HG03066 (cell line): ENCODE measurements around the gene NEGR1.
A peak's percentile ranks its signal among the peaks of the same experiment; 100 is the strongest.

Experiments
- ATAC-seq: cut with Tn5 transposase; IDR thresholded peaks from one replicate; pipeline ENCODE4 v1.9.1; 2021; ENCODE audit warnings: low read depth; ENCODE audit not compliant: unreplicated experiment

NEGR1 gene

GRCh38 chr1:71882226-71882625 lies 400.1 kb downstream of the NEGR1 start:
- no peak for ATAC-seq

GRCh38 chr1:71881611-71882010 lies 400.7 kb downstream of the NEGR1 start:
- ATAC-seq, result no peak

GRCh38 chr1:71869326-71869725 lies 413.0 kb downstream of the NEGR1 start:
- no peak for ATAC-seq

DNA sequence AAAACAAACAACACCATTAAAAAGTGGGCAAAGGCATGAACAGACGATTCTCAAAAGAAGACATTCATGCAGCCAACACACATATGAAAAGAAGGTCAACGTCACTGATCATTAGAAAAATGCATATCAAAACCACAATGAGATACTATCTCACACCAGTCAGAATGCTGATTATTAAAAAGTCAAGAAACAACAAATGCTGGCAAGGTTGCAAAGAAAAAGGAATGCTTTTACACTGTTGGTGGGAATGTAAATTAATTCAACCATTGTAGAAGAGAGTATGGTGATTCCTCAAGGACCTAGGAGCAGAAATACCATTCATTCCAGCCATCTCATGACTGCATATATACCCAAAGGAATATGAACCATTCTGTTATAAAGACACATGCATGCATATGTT lies 419.6 kb downstream of the NEGR1 start:
- no peak for ATAC-seq

DNA sequence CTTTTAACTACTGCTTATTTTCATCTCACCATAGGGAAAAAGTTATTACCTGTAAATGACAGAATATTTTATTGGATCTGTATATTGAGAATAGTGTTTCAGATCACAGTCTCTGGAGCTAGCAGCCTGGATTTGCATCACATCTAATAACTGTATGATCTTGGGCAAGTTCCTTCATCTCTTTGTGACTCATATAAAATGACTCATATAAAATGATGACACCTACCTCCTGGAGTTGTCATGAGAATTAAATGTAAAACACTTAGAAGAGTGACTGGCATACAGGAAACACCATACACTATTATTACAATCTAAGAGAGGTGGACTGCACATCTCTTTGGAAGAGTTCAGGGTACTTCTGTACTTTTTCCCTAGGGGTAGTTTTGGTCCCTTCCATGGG lies 421.3 kb downstream of the NEGR1 start:
- ATAC-seq, result no peak

- ATAC-seq, result no peak
These were observed 422.5 kb downstream of the NEGR1 start for GRCh38 chr1:71859806-71860205.

- ATAC-seq, result no peak
These were observed 424.5 kb downstream of the NEGR1 start for GRCh38 chr1:71857862-71858261.

- no peak for ATAC-seq
These were observed 429.0 kb downstream of the NEGR1 start for GRCh38 chr1:71853360-71853759.

DNA sequence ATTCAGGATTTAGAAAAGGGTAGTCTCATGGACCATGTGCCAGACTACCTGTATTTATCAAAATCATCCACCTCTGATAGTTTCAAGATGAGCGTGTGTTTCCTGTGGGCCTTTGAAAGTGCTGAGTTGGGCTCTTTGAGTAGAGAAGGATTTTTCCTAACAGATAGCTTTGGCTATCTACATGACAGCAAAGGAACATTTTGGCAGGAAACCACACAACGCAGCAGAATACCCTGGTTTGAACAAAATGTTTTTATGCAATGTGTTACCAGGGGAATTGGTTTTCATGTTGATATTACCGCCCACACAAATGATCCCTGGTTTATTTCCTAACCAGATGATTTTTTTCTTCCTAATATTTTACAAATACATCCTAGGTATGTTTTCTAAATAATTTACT lies 431.4 kb downstream of the NEGR1 start:
- no peak for ATAC-seq

- ATAC-seq, result no peak
These were observed 431.8 kb downstream of the NEGR1 start for GRCh38 chr1:71850515-71850914.

- ATAC-seq, result no peak
These were observed 439.3 kb downstream of the NEGR1 start for GRCh38 chr1:71843012-71843411.

DNA sequence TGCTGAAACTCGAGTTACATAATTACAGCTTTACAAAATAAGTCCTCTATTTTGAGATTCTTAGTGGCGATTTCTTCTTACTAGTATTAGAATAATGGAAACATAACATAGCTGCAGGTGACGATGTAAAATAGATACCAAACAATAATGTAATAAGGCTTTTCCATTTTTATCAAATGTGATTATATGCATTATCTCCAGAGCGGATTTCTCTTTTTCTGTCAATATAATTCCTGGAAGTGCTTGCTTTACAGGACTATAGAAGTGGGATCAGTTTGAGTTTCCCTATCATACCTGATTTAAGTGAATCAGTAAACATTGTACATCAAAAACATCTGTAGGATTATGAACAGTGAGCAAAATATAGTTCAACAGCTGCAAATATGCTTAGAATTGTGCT lies 442.5 kb downstream of the NEGR1 start:
- ATAC-seq, result no peak

DNA sequence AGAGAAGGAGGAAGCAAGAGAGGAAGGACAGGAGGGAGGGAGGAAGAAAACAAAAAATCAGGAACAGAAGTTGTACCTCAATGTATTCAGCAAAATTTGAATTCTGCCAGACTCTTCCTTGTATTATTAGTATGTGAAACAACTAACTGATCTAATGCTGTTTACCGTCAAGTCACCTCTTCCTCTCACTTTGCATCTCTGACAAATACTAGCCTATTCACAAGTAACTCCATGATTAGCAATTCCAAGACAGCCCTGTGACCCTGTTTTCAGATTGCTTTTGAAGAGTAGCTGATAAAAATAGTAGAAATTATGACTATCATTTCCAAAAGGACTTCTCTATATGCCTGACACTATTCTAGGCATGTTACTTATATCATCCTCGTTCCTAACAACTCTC lies 445.4 kb downstream of the NEGR1 start:
- no peak for ATAC-seq

DNA sequence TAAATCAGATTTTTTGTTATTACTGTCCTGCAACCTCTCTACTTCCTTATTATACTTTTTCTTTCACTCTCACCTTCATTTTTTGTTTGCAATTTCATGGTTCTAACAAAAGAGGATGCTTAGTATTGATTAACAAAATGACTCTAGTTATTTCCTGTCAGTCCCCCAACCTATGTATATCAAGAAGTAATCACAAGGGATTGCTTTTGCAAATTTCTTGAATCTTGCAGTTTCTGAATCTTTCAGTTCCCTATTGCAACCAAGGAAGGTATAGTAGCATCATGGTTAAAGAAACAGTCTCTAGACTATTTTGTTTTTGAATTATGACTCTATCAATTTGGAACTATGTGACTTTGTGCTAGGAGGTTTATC lies 446.9 kb downstream of the NEGR1 start:
- ATAC-seq, result peak; percentile 53

GRCh38 chr1:71834601-71835441 lies 447.5 kb downstream of the NEGR1 start:
- ATAC-seq, result no peak

GRCh38 chr1:71831646-71832045 lies 450.7 kb downstream of the NEGR1 start:
- no peak for ATAC-seq

DNA sequence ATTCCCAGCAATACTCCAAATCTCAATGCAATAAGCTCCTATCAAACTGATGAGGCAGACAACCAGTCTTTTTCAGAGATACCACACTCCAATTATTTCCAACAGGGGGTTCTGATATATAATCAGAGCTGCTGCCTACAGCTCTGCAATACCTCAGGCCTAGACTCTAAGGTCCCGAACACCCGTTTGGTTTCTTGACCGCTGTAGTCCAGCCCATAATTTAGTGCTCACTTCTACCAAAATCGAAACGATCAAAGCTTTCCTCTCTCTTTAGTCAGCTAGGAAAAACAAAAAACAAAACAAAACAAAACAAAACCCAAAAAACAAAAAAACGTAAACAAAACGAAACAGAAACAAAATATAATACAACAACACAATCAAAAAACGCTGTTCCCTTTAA lies 453.0 kb downstream of the NEGR1 start:
- ATAC-seq, result no peak

- no peak for ATAC-seq
These were observed 453.8 kb downstream of the NEGR1 start for GRCh38 chr1:71828431-71829012.

DNA sequence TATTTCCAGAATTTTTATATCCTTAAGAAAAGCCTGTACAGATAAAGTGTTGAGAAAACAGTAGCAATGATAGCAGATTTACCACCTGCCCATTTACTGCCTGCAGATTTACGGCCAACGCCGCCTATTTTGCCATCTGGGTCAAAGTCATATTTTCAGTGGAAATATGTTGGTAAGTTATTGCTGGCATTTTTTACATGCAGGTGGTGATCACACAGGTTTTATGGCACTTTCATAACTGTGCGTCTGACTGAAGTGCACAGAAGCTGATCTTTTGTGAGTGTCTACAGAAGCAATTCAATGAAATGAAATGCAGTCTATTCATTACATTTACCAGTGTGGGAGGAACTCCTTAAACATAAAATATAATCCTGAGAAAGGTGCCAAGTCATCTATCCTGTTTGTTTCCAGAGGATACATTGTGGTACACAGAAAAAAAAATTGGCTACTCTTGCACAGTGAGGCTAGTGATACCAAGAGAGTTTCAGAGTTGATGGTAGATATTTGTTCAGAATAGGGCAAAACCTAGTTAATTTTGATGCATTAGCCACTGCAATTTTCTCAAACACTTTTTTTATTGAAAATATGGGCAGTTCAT lies 458.5 kb downstream of the NEGR1 start:
- ATAC-seq, result no peak

DNA sequence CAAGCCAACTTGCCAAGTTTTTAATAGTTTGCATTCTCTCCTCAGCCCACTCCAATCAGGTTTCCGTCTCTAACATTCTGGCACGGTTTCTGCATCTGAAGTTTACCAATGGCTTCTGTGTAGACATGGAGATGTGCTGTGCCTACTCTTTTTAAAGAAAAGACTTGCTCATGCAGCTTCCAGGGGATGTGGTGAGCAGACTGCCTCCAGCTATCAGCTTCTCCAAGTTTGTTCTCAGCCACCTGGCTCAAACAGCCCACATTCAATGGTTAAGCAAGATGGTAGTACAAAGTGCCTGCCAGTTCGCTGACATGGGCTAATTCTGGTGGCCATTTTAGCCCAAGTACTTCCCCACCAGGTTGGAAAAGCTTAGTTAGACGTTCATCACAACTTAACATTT lies 465.3 kb downstream of the NEGR1 start:
- ATAC-seq, result no peak

DNA sequence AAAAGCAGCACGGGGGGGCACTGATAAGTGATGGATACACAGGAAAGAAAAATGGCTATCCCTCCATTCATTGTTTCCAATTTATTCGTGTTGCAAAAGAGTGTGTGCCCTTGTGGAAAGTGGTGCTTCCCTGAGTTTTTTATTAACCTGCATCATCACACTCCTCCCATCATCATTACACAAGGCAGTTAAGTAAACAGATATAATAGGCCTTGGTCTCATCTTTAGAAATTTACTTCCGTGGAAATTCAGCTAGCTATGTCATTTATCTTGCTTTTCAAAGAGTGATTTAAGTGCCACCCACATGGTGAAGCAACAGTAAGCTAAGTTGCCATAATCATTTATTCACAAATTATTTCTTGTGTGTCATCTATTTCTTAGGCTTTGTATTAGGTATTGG lies 473.3 kb downstream of the NEGR1 start:
- ATAC-seq, result no peak

GRCh38 chr1:71804140-71804539 lies 478.2 kb downstream of the NEGR1 start:
- no peak for ATAC-seq
